Activated CD4-positive, alpha-beta T cell treated with anti-CD3 and anti-CD28 coated beads, Interleukin-2, amount 10 ng/mL, durations not matched to agents 7 days and 5 days (primary cell): ENCODE measurements around the gene OR6B3. TPM values are rescaled to one million over a fixed set of nuclear protein-coding genes. Genes with fewer than 3 reads are reported as not detected.

Experiments
- total RNA-seq, 2 experiments: library from RNA; stranded (reverse); gene quantifications; one replicate each; pipeline ENCODE4 v1.2.3, GENCODE V29; 2021

The OR6B3 gene
- total RNA-seq, 2 experiments from 2014 or later = not detected

Other genes starting within 250 kb of the OR6B3 start
- gene NDUFA10, start 28.2 kb downstream of the OR6B3 start, total RNA-seq = 100 to 1,000 TPM; 111 TPM
- gene OR6B2, start 23.1 kb downstream of the OR6B3 start, total RNA-seq = not detected
- gene COPS9, start 82.8 kb upstream of the OR6B3 start, total RNA-seq = 100 to 1,000 TPM in 1 of 2 experiments, 10 to 100 TPM in 1; 77.9 to 115 TPM
- gene OTOS, start 87.1 kb upstream of the OR6B3 start, total RNA-seq = not detected